Large intestine (tissue), 3 donors: ENCODE results near the gene MINDY1. TPM values are rescaled to one million over a fixed set of nuclear protein-coding genes. Genes with fewer than 3 reads are reported as not detected.

Experiments
- DNase-seq, 2 donors: peaks; one replicate each; pipeline versions ENCODE4 v3.0.0 to v3.0.0-alpha.2; 2013
- H3K27ac ChIP-seq: one replicate; pipeline ENCODE4 v1.5.1; 2013; ENCODE audit warnings: low read length
- H3K27me3 ChIP-seq: 2 replicates; pipeline ENCODE4 v1.6.1; 2013; ENCODE audit warnings: low read length; ENCODE audit not compliant: control insufficient read depth, insufficient read depth
- H3K36me3 ChIP-seq: 2 replicates; pipeline ENCODE4 v1.6.1; 2013; ENCODE audit warnings: low read length; ENCODE audit not compliant: control insufficient read depth, insufficient read depth
- H3K4me1 ChIP-seq: one replicate; pipeline ENCODE4 v1.6.1; 2013; ENCODE audit warnings: low read length; ENCODE audit not compliant: control insufficient read depth, insufficient read depth
- H3K4me3 ChIP-seq: one replicate; pipeline ENCODE4 v1.5.1; 2013; ENCODE audit warnings: low read length
- H3K9me3 ChIP-seq: one replicate; pipeline ENCODE4 v1.6.1; 2013; ENCODE audit warnings: mild to moderate bottlenecking, low read depth, low read length, moderate library complexity; ENCODE audit not compliant: control insufficient read depth
- WGBS: methylation state at CpG from one replicate; pipeline ENCODE4 v1.1.5; 2013; ENCODE audit warnings: low lambda C conversion rate; ENCODE audit not compliant: insufficient coverage; 5-methylcytosine and 5-hydroxymethylcytosine counted together
- polyA plus RNA-seq: library from polyadenylated mRNA; unstranded; fragments of 120-200 nt; gene quantifications from one replicate; pipeline ENCODE4 v1.2.1, GENCODE V29; 2013

The MINDY1 gene
- polyA plus RNA-seq, 1 donor = 24.5 TPM

DNA sequence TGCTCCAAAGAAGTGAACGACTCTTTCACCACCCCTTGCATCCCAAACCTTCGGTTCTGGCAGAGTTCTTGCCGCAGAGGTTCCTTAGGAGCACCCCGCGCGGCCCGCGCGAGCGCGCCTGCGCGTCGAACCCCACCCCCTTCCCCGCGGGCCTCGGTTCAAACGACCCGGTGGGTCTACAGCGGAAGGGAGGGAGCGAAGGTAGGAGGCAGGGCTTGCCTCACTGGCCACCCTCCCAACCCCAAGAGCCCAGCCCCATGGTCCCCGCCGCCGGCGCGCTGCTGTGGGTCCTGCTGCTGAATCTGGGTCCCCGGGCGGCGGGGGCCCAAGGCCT is 40.9 kb upstream of the MINDY1 start, which contains the start of gene C1orf56:
TSS of gene C1orf56 (plus strand) at position 161 of the 334 bp plus-strand sequence. CDS start at position 258, 97 bp downstream.
- Histone ChIP-seq H3K4me3 (peak within 1 kb of the TSS; percentile 98), H3K27ac (peak within 1 kb of the TSS; percentile 79), H3K36me3 (peaks cover 12% of the 10 kb centered on the region), H3K9me3 (no peaks in the 10 kb centered on the region), H3K27me3 (no peaks in the 10 kb centered on the region), H3K4me1 (peaks cover 8% of the 10 kb centered on the region)
- peak; percentile 68 to 82 for DNase-seq
- WGBS = no CpG with 5 or more reads among the region's 29 CpGs

DNA sequence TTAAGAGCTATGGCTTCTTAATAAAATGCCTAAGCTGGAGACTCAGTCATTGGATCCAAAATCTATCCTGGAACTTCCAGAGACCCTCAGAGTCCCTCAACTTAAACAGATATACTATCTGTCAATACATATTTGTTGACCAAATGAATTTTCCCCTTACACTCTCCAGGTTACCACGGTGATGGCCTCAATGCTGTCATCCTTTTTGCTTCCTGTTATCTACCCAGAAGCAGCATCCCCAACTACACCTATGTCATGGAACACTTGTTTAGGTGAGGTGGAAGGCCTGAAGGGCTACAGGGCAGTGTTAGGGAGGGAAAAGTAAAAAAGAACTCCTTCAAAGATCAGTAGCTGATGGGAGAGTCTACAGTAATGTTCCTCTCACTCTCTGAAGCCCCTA is 36.5 kb upstream of the MINDY1 start:
- H3K27ac ChIP-seq = no peak overlapping the region
- DNase-seq = no peak
- H3K4me3 ChIP-seq = no peak overlapping the region
- H3K36me3 ChIP-seq = no peaks in the 10 kb centered on the region
- H3K27me3 ChIP-seq = no peaks in the 10 kb centered on the region
- peaks cover 3% of the 10 kb centered on the region for H3K4me1 ChIP-seq
- no CpG with 5 or more reads among the region's 1 CpG for WGBS
- H3K9me3 ChIP-seq = no peaks in the 10 kb centered on the region

DNA sequence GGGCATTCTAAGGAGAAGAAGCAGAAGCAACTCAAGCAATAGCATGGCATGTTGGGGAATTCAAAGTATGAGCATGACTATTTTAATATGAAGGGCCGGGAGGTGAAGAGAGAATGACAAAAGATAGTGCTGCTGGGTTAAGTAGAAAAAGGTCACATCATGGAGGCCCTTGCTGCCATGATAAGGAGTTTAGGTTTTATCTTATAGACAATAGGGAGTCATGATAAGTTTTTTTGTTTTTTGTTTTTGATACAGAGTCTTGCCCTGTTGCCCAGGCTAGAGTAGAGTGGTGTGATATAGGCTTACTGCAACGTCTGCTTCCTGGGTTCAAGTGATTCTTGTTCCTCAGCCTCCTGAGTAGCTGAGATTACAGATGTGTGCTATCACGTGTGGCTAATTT is 32.8 kb upstream of the MINDY1 start:
- Histone ChIP-seq H3K4me1 (no peaks in the 10 kb centered on the region), H3K9me3 (no peaks in the 10 kb centered on the region), H3K36me3 (peaks cover 7% of the 10 kb centered on the region), H3K27me3 (no peaks in the 10 kb centered on the region), H3K27ac (no peak overlapping the region), H3K4me3 (no peak overlapping the region)
- no CpG with 5 or more reads among the region's 3 CpGs for WGBS
- DNase-seq = no peak

DNA sequence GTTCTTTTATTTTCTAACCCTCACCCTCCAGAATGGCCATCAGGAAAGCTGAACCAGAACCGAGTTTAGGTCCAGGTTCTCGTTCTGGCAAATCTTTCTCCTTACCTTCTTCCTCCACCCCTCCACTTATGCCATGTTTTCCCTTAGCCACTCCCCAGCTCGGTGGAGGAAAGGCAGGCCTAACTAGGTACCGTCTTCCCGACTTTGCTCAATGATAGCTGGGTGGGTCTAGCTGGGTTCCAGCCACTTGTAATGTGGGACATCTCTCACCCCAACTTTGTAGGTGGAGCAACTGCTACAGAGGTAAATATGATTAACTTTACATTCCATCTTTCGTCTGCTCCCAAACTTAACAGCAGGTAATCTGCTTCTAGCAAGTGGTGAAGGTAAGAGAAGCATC is 30.3 kb upstream of the MINDY1 start:
- Histone ChIP-seq H3K4me3 (no peak overlapping the region), H3K9me3 (no peaks in the 10 kb centered on the region), H3K36me3 (peaks cover 21% of the 10 kb centered on the region), H3K27ac (no peak overlapping the region), H3K4me1 (no peaks in the 10 kb centered on the region), H3K27me3 (no peaks in the 10 kb centered on the region)
- DNase-seq = no peak
- WGBS = no CpG with 5 or more reads among the region's 6 CpGs

DNA sequence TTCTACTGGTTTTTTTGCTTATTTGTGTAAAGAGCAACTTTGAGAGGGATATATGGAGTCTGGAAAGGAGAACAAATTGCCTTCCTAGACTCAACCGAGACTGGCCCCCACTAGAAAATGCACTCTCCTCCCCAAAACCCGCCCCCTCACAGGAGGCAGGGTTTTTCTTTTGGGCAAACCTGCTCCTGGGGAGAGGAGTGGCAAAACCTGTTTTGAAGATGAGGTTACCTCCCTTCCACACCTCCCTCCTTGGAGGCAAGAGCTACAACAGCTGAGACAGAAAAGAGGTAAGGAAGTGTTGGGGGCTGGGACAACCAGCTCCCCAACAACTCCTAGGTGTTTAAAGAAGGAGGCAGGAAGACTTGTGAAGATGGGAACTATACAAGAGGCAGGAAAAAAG is 29.7 kb upstream of the MINDY1 start, which contains the start of gene BNIPL:
TSS of gene BNIPL (plus strand) at position 231 of the 400 bp plus-strand sequence. CDS start at position 371, 140 bp downstream.
- Histone ChIP-seq H3K27ac (no peak within 1 kb of the TSS), H3K4me1 (no peaks in the 10 kb centered on the region), H3K36me3 (peaks cover 26% of the 10 kb centered on the region), H3K4me3 (no peak within 1 kb of the TSS), H3K9me3 (no peaks in the 10 kb centered on the region), H3K27me3 (no peaks in the 10 kb centered on the region)
- DNase-seq = no peak
- no CpG with 5 or more reads among the region's 2 CpGs for WGBS

DNA sequence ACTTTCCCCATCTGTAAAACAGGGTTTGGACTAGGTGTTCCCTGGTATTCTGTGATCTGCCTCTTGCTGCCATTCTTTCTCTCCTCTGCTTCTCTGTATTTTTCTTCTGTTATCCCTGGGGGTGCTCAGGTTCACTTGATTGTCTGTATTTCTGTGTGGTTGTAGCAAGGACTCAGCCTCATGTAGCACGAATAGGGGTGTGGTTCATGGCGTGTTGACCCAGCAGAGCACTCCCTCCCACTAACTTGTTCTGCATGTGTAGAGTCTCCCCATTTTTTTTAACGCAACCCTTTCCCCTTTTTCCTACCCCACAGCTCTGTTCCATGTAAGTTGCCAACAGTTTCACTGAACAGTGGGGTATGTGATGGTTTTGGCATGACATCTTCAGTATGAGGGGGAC is 28.5 kb upstream of the MINDY1 start:
- DNase-seq = no peak
- H3K9me3 ChIP-seq = no peaks in the 10 kb centered on the region
- H3K27ac ChIP-seq = no peak overlapping the region
- no peaks in the 10 kb centered on the region for H3K27me3 ChIP-seq
- no CpG with 5 or more reads among the region's 3 CpGs for WGBS
- H3K36me3 ChIP-seq = peaks cover 33% of the 10 kb centered on the region
- no peaks in the 10 kb centered on the region for H3K4me1 ChIP-seq
- H3K4me3 ChIP-seq = no peak overlapping the region

DNA sequence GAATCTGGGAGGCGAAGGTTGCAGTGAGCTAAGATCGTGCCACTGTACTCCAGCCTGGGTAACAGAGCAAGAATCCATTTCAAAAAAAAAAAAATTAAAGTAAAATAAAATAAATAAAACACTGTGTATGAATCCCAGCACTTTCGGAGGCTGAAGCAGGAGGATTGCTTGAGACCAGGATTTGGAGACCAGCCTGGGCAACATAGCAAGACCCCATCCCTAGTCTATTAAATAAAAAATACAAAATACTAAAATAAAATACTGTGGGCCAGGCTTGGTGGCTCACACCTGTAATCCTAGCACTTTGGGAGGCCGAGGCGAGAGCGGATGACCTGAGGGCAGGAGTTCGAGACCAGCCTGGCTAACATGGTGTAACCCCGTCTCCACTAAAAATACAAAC is 25.5 kb upstream of the MINDY1 start:
- Histone ChIP-seq H3K27ac (no peak overlapping the region), H3K4me3 (no peak overlapping the region), H3K27me3 (no peaks in the 10 kb centered on the region), H3K9me3 (no peaks in the 10 kb centered on the region), H3K4me1 (no peaks in the 10 kb centered on the region), H3K36me3 (peaks cover 58% of the 10 kb centered on the region)
- DNase-seq = no peak
- 100% methylated on average over 3 of the region's 8 CpGs for WGBS

DNA sequence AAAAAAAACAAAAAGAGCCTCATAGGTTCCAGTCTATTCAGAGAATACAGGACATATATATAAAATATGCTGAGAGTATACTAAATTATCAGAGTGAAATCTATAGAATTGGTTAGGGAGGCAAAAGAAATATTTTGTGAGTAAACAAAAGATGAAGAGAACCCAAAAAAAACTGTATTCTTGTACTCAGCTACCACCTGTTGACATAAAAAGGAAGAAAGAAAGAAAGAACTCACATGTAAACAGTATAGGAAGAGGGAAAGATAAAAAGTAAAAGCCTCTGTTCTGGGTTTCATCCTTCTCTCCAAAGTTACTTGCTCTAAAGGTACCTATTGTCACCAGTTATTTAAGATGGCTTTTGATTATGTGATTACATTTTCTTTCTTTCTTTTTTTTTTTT is 19.8 kb upstream of the MINDY1 start:
- H3K27me3 ChIP-seq = no peaks in the 10 kb centered on the region
- no peak for DNase-seq
- H3K36me3 ChIP-seq = peaks cover 53% of the 10 kb centered on the region
- H3K27ac ChIP-seq = no peak overlapping the region
- H3K4me1 ChIP-seq = no peaks in the 10 kb centered on the region
- no peak overlapping the region for H3K4me3 ChIP-seq
- no peaks in the 10 kb centered on the region for H3K9me3 ChIP-seq

DNA sequence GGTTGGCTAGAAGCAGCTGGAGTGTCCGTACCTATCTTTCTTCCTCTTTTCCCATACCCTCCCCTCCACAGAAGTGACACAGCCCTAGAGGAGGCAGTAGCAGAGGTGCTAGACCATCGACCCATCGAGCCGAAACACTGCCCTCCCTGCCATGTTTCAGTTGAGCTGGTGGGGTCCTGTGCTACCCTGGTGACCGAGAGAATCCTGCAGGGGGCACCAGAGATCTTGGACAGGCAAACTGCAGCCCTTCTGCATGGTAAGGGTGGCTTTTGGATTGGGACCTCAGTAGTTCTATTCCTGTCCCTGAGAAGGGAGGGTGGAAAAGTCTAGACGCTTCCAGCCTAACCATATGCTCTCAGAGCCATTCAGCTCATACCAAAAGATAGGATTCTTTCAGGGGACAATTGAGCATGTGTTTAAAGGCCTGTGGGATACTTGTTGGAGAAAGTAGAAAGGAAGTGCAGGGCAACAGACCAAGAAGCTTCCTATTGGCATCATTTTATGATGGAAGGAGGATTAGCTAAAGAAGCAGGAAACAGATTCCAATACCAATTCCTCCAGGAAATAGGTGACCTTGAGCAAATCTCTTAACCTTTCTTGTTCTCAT is 17.9 kb upstream of the MINDY1 start:
- DNase-seq = peak; percentile 41 to 43
- 100% methylated on average over 1 of the region's 6 CpGs for WGBS
- Histone ChIP-seq H3K27me3 (no peaks in the 10 kb centered on the region), H3K9me3 (no peaks in the 10 kb centered on the region), H3K4me3 (no peak overlapping the region), H3K4me1 (no peaks in the 10 kb centered on the region), H3K36me3 (peaks cover 45% of the 10 kb centered on the region), H3K27ac (no peak overlapping the region)

DNA sequence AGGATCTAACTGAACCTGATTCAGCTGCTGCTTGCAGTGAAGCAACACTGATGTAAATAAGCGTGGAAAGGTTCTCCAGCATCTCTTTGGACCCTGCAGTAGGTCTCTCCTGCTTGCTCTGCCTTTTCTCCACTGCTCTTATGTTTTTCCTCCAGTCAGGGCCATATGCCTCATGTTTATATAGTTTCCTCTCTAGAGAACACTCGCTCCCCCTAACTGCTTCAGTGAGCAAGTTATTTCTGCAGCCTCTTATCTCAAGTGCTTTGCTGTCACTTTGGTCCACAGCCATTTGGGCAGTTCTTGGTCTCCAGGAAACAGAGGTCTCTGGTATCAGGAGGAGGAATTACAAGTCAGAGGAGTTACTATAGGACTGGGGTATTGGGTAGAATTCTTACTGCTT is 6.8 kb upstream of the MINDY1 start:
- Histone ChIP-seq H3K4me3 (no peak overlapping the region), H3K9me3 (no peaks in the 10 kb centered on the region), H3K27ac (peak overlapping the region; percentile 80), H3K27me3 (no peaks in the 10 kb centered on the region), H3K4me1 (peaks cover 44% of the 10 kb centered on the region), H3K36me3 (peaks cover 4% of the 10 kb centered on the region)
- peak; percentile 60 to 80 for DNase-seq
- WGBS = no CpG with 5 or more reads among the region's 2 CpGs
